Stimulated activated CD8-positive, alpha-beta memory T cell treated with anti-CD3 and anti-CD28 coated beads, Interleukin-7, amount 100 ng/mL, for 4 hours (primary cell): Measurements from ENCODE around the gene ERGIC3.

ENCODE experiments used
- DNase-seq, 2 donors: peaks; one replicate each; pipeline ENCODE4 v3.0.0-alpha.2; 2020; ENCODE audit warnings: low read depth in 2 of 2

Gene ERGIC3

DNA sequence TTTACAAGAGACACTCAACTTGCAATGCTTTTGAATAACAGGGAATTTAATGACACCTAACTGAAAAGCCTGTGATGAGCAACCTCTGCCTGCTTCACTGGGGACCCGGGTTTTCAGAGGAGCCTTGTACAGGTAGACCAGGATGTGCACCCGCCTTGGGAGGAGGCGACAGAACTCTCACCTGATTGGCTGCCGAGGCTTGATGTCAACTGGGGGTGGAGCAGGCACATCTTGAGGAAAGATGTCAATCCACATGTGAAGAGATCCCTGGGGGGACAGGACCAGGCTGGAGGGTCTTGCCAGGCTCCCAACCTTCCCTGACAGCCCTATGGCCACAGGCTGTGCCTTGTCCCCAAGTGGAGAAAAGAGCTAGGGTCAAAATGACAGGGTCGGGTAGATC, 19.8 kb downstream of the ERGIC3 start:
- DNase-seq, result no peak

- DNase-seq, result no peak
Measured at GRCh38 chr20:35562541-35563110, 20.7 kb downstream of the ERGIC3 start.

- DNase-seq, result no peak
Measured at GRCh38 chr20:35563834-35564233, 22.0 kb downstream of the ERGIC3 start.

- no peak for DNase-seq
Measured at GRCh38 chr20:35564905-35565304, 23.0 kb downstream of the ERGIC3 start.

DNA sequence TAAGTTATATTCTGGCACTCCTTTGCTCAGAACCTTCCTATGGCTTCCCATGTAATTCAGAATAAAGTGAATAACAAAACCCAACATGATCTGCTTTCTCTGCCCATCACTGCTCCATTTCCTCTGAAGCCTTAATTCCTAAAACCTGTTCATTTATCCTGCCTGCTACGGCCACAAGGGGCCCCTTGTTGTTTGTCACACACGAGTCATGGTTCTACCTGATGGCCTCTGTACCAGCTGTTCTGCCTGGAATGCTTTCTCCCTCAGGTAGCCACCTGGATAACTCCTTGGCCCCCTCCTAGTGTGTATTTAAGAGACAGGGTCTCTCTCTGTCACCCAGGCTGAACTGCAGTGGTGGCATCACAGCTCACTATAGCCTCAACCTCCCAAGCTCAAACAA, 26.8 kb downstream of the ERGIC3 start:
- no peak for DNase-seq

GRCh38 chr20:35571555-35571954, 29.7 kb downstream of the ERGIC3 start:
- no peak for DNase-seq

DNA sequence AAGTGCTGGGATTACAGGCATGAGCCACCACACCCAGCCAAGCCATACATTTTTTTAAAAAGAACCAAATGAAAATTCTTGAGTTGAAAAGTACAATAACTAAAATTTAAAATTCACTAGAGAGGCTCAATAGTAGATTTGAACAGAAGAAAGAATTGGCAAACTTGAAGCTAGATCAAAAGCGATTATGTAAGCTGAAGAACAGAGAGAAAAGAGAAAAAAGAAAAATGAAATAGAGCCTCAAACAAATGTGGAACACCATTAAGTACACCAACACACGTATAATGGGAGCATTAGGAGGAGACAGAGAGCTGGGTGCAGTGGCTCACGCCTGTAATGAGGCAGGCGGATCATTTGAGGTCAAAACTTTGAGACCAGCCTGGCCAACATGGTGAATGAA, 31.0 kb downstream of the ERGIC3 start:
- no peak for DNase-seq

- DNase-seq, result no peak
Measured at GRCh38 chr20:35575958-35576357, 34.1 kb downstream of the ERGIC3 start.

DNA sequence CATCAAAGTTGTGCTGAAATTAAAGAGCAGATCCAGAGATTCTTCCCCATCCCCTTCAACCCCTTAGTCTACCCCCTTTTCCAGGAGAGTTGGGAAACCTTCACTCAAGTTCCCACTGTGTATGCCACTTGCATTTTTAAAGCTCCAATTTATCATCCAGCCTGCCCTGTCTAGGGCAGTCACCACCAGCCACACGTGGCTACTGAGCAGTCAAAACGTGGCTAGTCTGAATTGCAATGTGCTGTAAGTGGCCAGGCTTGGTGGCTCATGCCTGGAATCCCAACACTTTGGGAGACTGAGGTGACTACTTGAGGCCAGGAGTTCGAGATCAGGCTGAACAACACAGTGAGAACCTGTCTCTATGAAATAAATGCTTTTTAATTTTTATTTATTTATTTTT, 34.9 kb downstream of the ERGIC3 start:
- DNase-seq, result no peak

- no peak for DNase-seq
Measured at GRCh38 chr20:35578469-35578868, 36.6 kb downstream of the ERGIC3 start.

DNA sequence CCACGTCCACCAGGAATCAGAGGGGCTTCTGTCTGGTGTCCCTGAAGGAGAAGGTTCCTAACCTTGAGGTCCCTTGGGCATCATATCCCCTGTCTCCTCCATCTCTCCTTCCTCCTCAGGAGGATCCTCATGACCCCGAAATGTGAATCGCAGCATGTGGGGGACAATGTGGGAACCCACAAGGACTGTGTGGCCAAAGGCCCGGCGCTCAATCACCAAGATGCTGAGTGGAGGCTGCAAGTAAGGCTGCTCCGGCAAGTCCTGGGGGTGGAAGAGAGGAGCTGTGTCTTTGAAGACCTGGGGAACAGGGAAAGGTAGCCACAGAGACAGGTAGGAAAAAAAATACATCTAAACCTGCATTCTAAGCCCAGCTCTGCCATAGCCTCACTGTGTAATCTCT, 37.3 kb downstream of the ERGIC3 start:
- DNase-seq, result no peak

- no peak for DNase-seq
Measured at GRCh38 chr20:35582131-35582530, 40.3 kb downstream of the ERGIC3 start.

GRCh38 chr20:35582741-35583404, 41.0 kb downstream of the ERGIC3 start:
- no peak for DNase-seq

- no peak for DNase-seq
Measured at GRCh38 chr20:35583636-35584560, 42.0 kb downstream of the ERGIC3 start.

DNA sequence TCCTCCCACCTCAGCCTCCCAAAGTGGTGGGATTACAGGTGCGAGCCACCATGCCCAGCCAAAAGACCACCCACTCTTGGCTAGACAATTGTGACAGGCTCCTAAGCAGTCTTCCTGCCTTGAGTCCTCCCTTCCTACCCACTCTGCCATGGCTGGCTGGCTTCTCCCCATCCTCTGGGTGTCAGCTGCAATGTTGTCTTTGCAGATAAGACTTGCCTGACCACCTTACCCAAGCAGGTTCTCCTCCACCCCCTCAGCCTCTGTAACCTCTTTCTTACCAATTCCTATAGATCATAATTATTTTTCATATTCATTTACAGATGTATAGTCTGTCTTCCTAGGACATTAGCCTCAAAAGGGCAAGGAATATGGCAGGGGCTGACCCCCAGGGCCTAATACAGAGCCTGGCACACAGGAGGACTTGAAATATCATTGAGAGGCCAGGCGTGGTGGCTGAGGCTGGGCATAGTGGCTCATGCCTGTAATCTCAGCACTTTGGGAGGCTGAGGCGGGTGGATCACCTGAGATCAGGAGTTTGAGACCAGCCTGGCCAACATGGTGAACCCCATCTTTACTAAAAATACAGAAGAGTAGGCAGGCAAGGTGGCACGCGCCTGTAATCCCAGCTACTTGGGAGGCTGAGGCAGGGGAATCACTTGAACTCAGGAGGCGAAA, 45.0 kb downstream of the ERGIC3 start:
- no peak for DNase-seq

- no peak for DNase-seq
Measured at GRCh38 chr20:35587436-35587835, 45.6 kb downstream of the ERGIC3 start.

- DNase-seq, result no peak
Measured at GRCh38 chr20:35588397-35588796, 46.5 kb downstream of the ERGIC3 start.

DNA sequence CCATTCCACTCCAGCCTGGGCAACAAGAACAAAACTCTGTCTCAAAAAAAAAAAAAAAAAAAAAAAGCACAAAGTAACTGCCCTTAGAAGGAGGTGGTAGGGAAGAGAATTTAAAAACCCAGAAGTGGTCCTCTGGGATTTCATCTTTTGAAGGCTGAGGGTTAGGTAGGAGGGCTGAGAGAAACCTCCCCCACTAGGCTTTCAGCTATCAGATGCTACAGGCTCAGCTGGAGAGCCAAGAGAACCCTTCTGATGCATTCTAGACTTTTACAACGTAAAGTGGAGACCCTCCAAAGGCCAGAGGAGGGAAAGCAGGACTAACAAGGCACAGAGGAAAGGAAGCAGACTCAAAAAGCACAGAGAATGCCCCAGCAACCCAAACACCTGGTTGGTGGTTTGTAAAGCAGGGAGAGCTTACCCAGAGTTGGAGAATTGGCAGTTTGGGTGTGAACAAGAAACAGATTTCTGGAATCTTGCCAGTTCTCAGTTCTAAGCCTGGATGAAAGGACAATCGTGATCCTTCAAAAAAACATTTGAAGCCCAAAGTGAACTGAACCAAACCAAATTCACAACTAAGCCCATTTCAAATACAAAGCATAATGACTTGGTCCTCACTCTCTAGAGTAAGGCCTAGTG, 50.6 kb downstream of the ERGIC3 start:
- DNase-seq, result no peak

DNA sequence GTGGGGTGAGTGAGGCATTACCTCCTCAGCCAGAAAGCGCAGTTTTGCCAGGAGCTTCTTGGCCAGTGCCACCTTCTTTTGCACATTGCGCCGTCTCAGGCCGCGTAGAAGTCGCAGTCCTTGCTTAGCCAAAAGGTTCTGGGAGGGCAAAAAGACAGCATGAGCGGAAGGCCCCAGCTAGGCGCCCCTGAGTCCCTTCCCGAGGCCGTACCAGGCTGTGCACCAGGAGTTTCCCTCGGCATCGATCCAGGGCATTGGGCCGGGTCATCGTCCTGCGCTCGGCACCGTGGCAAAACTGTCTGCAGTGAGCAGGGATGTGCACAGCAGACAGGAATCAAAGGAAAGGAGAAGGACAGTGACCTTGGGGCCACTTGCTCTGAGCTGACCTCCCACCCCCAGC, 53.6 kb downstream of the ERGIC3 start:
- DNase-seq, result no peak

- DNase-seq, result no peak
Measured at GRCh38 chr20:35595901-35596300, 54.0 kb downstream of the ERGIC3 start.

DNA sequence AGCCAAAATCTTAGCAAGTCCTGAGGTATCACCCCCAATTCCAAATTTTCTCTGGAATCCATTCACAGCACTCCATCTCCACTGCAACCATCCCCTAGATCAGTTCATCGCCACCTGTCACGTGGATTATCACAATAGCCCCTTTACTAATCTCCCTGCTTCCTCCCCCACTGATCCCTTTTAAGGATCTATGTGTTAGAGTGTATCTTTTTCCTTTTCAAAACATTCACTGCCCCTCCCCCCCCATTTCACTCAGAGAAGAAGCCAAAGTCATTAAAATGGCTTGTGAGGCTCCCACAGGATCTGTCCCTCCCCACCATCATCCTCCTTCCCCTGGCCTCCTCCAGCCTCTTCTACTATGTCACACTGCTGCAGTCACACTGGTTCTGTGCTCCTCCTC, 55.3 kb downstream of the ERGIC3 start:
- no peak for DNase-seq

- DNase-seq, result no peak
Measured at GRCh38 chr20:35598476-35598875, 56.6 kb downstream of the ERGIC3 start.
